ENCODE measurements around the gene MSRB3.

GRCh38 chr12:65464930-65465329 lies 186.4 kb downstream of the MSRB3 start:
- TF ChIP-seq CTCF (conservative IDR thresholded peaks at IDR 0.05 in 1 of 2, IDR thresholded peaks at IDR 0.05 in 1 of 2; ENCODE audit: low read depth in 1 of 2, low read length in 2 of 2) (no peak), EZH2 (IDR thresholded peaks at IDR 0.05; ENCODE audit: low read length, missing control alignments) (no peak)
